Measurements from ENCODE around the gene ATP11A. TPM values are rescaled to one million over a fixed set of nuclear protein-coding genes. Genes with fewer than 3 reads are reported as not detected.

The ATP11A gene
- total and polyA plus RNA-seq, 10 of the 15 experiments (the other 5 are each of a cell fraction or from before 2014, with no cell fraction given): 1.4 to 69.6 (median 14.4) TPM

- Histone ChIP-seq H3K79me2 (ENCODE audit: control insufficient read depth, insufficient read depth, low read length) (no peaks in the 10 kb centered on the region), H3K9me3 (replicated peaks; ENCODE audit: control insufficient read depth, insufficient read depth, low read length) (no peaks in the 10 kb centered on the region), H3K4me3 (no peak overlapping the region), H3K27me3 (replicated peaks in 1 of 2; ENCODE audit: control insufficient read depth in 2 of 2, insufficient read depth in 2 of 2, low read length in 1 of 2) (no peaks in the 10 kb centered on the region), H3K36me3 (ENCODE audit: control insufficient read depth in 2 of 2, insufficient read depth in 2 of 2, low read length in 1 of 2) (peaks cover 4 to 16% of the 10 kb centered on the region in 2 experiments), H3K27ac (ENCODE audit: control insufficient read depth, insufficient read depth) (no peak overlapping the region), H3K4me1 (ENCODE audit: control insufficient read depth, insufficient read depth, low read length) (no peaks in the 10 kb centered on the region), H3K9ac (ENCODE audit: control insufficient read depth, insufficient read depth, low read length) (no peak overlapping the region), H2AFZ (ENCODE audit: control insufficient read depth, low read depth, low read length) (no peak overlapping the region), H3K4me2 (ENCODE audit: control insufficient read depth, insufficient read depth) (no peak overlapping the region), H4K20me1 (ENCODE audit: control insufficient read depth, insufficient read depth) (no peaks in the 10 kb centered on the region)
- ChIA-PET POLR2A (no interaction called here), SMC1A (ENCODE audit: uncharacterized antibody, unreplicated experiment) (no interaction called here), CTCF (no interaction called here), RAD21 (ENCODE audit: unreplicated experiment) (no interaction called here)
- in situ Hi-C loops (cut with MboI): no loop called here
- intact Hi-C loops (cut with micrococcal nuclease; ENCODE audit: unreplicated experiment): no loop called here
- FAIRE-seq (no peak), ATAC-seq (no peak), DNase-seq (ENCODE audit: low read depth, low spot score) (no peak)
- no peak for TF ChIP-seq ZBTB11 (CRISPR knock-in tag; IDR thresholded peaks at IDR 0.05)
- TF ChIP-seq MEF2A (IDR thresholded peaks at IDR 0.05; ENCODE audit: insufficient read depth, low read depth, low read length): no peak
- no peak for TF ChIP-seq ZBTB33 (IDR thresholded peaks at IDR 0.05)
- TF ChIP-seq STAT1 (conservative IDR thresholded peaks at IDR 0.05): no peak
- no peak for TF ChIP-seq ZNF622 (IDR thresholded peaks at IDR 0.05)
- TF ChIP-seq ZNF592 (IDR thresholded peaks at IDR 0.05): no peak
- TF ChIP-seq JUND (IDR thresholded peaks at IDR 0.05; ENCODE audit: low read depth, low read length): no peak
- no peak for TF ChIP-seq PRDM15 (CRISPR knock-in tag; IDR thresholded peaks at IDR 0.05)
- 79% methylated on average over 7 of the region's 7 CpGs for WGBS (ENCODE audit: insufficient coverage, insufficient replicate concordance, low lambda C conversion rate, missing lambda C conversion rate)
- no TSS peak for BruUV-seq (replicated peaks)
Observed at GRCh38 chr13:112838842-112839117, 148.9 kb downstream of the ATP11A start.

Measured in GM12878 (cell line).